CD1c-positive myeloid dendritic cell (primary cell): ENCODE data around the gene BATF3.
"Not testable (repeated sequence)": the region's sequence is repeated elsewhere in the genome, so short reads cannot be mapped to it uniquely, and the experiment has no call there.

Experiments
- DNase-seq: peaks from one replicate; pipeline ENCODE4 v3.0.0-alpha.2; 2016; ENCODE audit errors: extremely low spot score

The BATF3 gene

GRCh38 chr1:212664409-212665199 is 35.0 kb downstream of the BATF3 start:
- no peak for DNase-seq

- DNase-seq: not testable (repeated sequence)
Observed at GRCh38 chr1:212658250-212658649, 41.4 kb downstream of the BATF3 start.

- no peak for DNase-seq
Observed at GRCh38 chr1:212656730-212657129, 42.9 kb downstream of the BATF3 start.

- DNase-seq: no peak
Observed at GRCh38 chr1:212655668-212656440, 43.8 kb downstream of the BATF3 start.

- no peak for DNase-seq
Observed at GRCh38 chr1:212652609-212653008, 47.0 kb downstream of the BATF3 start.

- no peak for DNase-seq
Observed at GRCh38 chr1:212651977-212652376, 47.7 kb downstream of the BATF3 start.

- DNase-seq: no peak
Observed at GRCh38 chr1:212651521-212651920, 48.1 kb downstream of the BATF3 start.

GRCh38 chr1:212650228-212650627 is 49.4 kb downstream of the BATF3 start:
- DNase-seq: no peak

- no peak for DNase-seq
Observed at GRCh38 chr1:212649020-212649419, 50.6 kb downstream of the BATF3 start.

GRCh38 chr1:212648431-212648830 is 51.2 kb downstream of the BATF3 start:
- DNase-seq: no peak

- DNase-seq: no peak
Observed at GRCh38 chr1:212647004-212647403, 52.6 kb downstream of the BATF3 start.

- no peak for DNase-seq
Observed at GRCh38 chr1:212646588-212646987, 53.1 kb downstream of the BATF3 start.

GRCh38 chr1:212645546-212646543 is 53.8 kb downstream of the BATF3 start:
- DNase-seq: no peak

GRCh38 chr1:212644866-212645545 is 54.6 kb downstream of the BATF3 start:
- DNase-seq: no peak

- DNase-seq: no peak
Observed at GRCh38 chr1:212643877-212644276, 55.8 kb downstream of the BATF3 start.

GRCh38 chr1:212641956-212642355 is 57.7 kb downstream of the BATF3 start:
- no peak for DNase-seq

GRCh38 chr1:212640223-212640878 is 59.3 kb downstream of the BATF3 start:
- peak; percentile 47 for DNase-seq

- DNase-seq: not testable (repeated sequence)
Observed at GRCh38 chr1:212639524-212639923, 60.1 kb downstream of the BATF3 start.

GRCh38 chr1:212638492-212639151 is 61.0 kb downstream of the BATF3 start:
- DNase-seq: no peak

- DNase-seq: no peak
Observed at GRCh38 chr1:212637902-212638301, 61.7 kb downstream of the BATF3 start.
